GM21381 (cell line): ENCODE measurements around the gene CWC25.

ENCODE experiments used
- ATAC-seq: cut with Tn5 transposase; IDR thresholded peaks from one replicate; pipeline ENCODE4 v1.9.1; 2021; ENCODE audit warnings: mild to moderate bottlenecking, moderate library complexity; ENCODE audit not compliant: unreplicated experiment

Gene CWC25

DNA sequence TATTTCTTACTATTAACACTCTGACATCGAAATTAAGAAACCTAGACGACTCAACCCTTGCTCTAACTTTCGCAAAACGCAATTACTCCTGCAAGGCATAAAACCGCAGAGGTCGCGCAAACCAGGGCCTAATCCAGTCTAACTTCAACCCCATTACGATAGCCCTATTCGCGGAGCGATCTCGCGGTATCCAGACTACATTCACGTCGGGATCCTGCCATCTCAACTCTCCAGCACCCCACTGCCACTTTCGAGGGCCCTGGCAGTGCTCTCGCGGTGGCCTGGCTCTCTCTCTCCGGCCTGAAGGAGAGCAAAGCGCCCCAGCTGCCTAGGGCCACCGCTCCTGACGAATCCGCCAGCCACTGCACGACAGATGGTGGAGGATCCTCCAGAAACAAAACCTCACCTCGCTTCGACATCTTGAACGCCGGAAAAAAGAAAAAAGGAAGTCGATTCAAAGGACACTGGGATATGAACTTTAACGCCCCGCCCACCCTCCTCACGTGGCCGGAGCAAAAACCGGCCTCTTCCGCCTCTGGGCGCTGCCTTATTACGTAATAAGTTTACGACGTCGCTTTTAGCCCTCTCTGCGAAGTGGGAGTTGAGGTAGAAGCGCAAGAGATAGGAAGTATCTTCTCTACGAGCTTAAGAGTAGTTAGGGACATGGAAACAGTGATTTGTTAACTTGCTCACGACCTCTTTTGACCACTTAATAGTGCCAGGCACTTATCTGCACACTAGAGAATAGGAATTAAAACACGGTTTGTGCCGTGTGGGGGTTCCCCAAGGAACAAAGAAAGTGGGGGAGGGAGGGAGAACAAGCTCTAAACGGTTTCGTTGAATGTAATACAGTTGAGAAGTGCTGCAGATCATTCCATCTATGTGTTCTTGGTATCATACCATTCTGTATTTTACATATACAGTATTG is 28.4 kb upstream of the CWC25 start, which contains the start of gene RPL23:
TSS of gene RPL23 (minus strand) at position 430 of the 928 bp plus-strand sequence. CDS start at position 419, 11 bp downstream.
- ATAC-seq = peak; percentile 82

DNA sequence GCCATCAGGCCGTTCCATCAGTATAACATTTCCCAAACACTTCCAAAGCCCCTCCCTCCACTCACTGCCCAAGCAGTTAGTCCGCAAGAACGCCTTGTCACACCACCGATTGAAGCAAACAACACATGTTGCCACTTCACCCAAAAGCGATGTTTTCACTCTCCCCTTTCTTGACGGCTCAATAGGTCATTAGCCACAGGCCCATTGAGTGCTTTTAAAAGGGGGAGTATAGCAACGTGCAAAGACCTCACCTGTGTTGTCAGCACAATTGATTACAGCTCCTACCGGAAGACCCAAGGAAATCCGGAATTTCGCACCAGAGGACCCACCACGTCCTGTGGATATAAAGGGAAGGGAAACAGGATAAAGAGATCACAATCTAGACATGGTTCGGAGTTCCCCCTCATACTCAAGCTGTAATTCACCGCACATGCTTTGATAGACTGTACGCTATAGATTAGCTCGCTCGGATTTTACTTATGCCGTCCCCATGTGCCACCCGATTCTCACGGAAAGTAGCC is 27.7 kb upstream of the CWC25 start:
- ATAC-seq = no peak

DNA sequence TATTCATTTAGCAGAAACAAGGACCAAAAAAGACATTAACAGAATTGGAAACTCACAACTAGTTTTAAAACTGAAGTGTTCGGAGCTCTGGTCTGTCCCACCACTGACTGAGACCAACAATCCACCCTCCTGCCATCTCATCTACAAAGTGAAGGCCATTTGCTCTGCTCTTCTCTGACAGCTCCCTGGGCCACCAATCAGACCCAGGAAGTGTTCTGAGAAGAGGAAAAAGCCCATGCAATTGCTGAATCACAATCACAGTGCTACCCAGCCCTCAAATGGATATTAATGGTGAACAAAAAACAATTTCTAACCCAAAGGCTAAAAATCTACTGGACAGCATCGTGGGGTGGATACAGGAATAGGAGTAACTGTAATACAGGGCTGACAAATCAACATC is 26.3 kb upstream of the CWC25 start:
- no peak for ATAC-seq

DNA sequence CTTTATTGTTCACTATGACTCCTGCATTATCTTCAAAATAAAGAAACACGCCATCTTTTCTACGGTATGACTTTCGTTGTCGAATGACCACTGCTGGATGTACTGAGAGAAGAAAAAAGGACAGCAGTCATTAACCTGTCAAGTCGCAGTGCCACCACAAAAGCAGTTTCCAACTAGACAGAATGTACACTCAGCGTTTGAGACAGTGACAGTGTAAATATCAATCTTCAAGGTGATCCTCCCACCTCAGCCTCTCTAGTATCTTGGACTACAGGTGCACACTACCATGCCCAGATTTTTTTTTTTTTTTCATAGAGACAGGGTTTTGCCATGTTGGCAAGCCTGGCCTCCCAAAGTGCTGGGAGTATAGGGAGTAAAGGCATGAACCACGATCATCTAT is 25.3 kb upstream of the CWC25 start:
- no peak for ATAC-seq

DNA sequence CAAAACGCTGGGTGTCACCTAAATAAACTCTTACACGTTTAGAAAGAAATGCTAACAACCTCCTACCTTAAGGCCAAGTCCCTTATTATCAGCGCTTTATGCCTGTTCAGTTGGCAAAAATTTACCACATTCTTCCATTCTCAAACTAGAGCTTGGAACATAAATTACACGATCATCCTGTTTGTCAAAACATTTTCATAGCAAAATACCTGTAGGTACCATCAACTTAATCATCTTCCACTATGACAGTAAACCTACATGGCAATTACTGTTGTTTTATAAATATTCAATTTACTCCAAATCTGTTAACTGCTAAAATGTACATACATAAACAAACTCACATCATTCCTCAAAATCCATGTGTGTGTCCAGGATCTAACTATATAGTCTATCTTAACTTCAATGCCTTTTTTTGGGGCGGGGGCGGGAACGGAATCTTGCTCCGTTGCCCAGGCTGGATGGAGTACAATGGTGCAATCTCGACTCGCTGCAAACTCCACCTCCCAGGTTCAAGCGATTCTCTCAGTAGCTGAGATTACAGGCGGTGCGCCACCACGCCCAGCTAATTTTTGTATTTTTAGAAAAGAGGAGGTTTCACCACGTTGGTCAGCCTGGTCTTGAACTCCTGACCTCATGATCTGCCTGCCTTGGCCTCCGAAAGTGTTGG is 24.0 kb upstream of the CWC25 start:
- ATAC-seq = no peak

DNA sequence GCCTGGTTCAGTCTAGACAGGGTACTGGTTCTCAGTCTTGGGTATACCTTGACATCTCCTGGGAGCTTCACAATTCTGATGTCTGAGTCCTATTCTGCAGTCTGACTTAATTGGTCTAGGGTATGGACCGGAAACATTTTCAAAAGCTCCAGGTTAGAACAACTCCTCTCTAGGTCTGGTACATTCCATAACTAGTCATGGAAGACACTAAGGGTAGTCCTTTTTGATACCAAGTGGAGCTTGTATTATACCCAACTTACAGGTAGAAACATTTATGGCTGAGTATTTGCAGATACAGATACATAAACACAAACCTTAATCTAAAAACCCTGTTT is 23.4 kb upstream of the CWC25 start:
- ATAC-seq = no peak

DNA sequence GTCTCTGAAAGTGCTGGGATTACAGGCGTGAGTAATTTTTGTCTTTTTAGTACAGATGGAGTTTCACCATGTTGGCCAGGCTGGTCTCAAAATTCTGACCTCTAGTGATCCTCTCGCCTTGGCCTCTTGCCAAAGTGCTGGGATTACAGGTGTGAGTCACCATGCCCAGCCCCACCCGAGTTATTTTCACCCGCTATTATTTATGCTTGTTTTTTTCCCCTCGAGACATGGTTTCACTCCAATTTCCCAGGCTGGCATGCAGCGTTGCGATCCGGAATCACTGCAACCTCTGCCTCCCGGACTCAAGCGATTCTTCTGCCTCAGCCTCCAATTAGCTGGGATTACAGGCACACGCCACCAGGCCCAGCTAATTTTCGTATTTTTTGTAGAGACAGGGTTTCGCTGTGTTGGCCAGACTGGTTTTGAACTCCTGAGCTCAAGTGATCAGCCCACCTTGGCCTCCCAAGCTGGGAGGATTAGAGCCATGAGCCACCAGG is 19.2 kb upstream of the CWC25 start:
- no peak for ATAC-seq

DNA sequence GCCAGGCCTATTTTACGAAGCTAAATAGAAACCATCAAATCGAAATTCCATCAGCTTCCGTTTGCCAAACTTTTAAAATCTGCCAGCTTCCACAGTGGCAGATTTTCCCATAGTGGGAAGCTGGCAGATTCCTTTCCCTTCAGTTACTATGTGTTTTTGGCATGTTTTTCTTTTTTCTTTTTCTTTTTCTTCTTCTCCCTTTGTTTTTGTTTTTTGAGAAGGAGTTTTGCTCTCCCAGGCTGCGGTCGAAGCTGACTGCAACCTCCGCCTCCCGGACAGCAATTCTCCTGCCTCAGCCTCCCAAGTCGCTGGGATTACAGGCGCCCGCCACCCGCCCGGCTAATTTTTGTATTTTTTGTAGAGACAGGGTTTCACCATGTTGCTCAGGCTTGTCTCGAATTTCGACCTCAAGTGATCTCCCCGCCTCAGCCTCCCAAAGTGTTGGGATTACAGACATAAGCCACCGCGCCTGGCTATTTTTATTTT is 684 bp upstream of the CWC25 start:
- ATAC-seq = no peak

DNA sequence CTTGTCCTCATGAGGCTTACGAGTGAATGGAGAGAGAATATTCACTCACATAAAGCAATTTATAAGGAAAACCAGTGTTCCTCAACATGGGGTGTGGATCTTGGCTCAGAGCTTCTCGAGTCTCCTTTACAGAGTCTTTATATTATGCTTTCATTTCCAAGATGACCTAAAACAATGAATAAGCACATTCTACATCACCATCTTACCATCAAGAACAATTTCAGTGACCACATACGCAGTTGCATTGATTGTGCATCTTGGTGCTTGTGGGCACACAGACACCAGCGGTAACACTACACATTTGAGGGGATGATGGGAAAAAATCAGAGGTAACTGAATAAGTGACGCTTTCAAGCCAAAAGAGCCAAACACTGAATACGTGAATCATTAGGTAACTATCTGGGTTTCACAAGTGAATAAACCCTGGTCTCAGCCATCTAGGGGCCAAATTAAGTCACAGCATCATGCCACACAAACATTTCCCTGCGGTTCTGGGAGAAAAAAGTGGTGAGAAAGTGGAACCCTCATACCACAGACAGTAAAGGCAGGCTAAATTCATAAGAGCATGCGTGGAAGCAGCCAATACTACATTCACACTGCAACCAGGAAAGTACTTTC is 9.4 kb downstream of the CWC25 start:
- no peak for ATAC-seq

DNA sequence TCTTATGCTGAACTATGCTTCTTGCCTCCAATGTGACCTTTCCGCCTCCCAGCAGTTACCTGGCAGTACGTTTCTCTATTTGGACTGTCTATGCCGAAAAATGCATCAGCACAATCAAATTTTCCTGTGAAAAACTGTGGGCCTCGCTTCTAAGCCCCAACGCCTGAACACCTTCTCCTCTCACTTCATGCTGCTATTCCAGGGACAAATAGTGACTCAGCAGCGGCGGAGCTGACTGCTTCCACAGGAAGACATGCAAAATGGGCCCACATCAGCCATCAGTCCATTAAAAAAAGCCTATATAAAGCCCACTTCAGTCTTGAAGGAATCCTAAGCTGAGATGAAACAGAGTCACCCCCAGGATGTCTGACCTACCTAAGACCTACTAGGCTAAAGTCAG is 15.3 kb downstream of the CWC25 start:
- no peak for ATAC-seq

DNA sequence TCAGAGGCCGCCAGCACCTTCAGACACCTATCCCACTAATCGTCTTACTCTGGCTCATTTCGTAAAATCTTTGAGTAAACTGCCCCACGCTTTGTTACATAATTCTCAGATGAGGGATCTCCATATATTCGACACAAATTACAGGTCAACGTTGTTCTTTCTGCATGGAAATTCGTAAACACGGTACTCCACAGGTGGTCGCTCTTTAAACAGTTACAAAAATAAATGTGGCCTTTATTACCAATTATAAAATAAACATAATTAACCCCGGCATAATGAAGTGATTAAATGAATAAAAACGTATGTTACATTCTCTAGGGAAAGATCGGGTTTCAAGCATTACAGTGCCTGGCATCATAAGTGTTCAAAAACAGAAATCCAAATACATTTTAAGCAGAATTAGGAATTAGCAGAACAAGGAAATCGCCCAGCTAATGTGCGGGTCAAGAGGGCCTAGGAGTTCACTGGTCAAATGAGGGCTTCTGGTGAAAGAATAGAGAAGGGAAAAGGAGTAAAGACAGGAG is 24.8 kb downstream of the CWC25 start:
- ATAC-seq = no peak

DNA sequence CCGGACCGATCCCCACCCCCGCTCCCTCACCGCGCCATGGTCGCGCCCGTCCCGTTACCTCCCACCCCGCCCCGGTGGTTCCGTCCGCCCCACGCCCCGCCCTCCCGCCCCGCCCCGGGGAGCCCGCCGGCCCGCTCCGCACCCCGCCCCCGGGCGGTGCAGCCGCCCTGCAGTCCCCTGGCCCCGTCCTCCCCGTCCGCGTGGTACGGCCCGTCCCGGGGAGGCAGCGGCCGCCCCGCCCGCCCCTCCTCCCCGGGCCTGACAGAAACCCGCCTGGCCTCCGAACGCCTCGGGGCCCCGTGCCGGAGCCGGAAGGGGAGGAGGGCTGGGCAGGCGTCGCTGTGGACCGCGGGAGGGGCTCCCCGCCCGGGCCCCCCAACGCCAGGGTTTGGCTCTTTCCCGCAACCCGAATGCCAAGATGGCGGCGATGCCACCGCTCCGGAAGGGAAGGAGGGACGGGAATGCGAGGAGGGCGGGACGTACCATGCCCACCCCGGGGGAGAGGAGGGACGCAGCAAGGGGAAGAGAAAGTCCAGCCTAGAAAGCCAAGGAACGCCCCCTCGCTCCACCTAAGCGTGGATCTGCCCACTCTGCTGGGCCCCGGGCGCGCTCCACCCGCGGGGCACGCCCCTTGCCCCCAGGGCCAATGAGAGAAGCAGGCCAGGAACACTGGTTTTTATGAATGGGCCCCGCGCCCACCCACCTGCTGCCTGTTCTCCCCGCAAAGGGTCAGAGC is 25.5 kb downstream of the CWC25 start, which contains the start of gene PIP4K2B:
TSS of gene PIP4K2B (minus strand) at position 56 of the 736 bp plus-strand sequence. CDS start 132 bp downstream, outside the sequence.
- peak; percentile 81 for ATAC-seq

DNA sequence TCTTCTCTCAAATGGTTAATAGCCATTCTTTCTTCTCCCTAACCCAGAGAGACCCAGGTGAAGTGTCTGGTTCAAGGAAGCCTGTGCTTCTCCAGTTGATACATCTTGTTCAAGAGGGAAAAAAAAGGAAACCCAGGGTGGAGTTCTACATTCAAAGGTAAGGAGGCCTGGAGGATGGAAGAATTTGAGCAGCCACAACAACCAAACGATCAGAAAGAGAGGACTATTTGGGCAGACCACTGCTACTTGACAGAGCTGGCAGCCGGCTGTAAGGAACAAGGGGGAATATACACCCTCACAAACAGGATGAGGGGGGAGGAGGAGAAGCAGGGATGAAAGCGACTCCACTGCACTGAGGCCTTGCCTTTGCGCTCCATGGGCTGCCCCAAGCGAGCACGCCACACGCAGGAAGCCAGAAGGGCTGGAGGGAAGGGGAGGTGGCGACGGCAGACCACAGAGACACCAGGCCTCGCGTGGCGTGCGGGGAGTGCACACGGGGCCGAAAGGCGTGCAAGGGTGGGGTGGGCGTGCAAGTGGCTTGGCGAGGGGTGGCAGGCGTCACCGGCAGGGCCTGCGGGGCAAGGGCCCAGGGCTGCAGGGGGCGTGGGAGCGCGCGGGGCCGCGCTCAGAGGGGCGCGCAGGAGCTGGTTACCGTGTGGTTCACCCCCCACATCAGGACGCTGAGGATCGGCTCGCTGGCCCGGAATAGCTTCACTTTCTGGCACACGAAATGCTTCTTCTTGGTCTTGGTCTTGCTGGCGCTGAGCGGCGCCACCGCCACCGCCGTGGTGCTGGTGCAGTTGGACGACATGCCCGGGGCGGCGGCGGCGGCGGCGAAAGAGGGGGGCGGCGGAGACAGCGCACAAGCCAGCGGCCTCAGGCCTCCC is 26.3 kb downstream of the CWC25 start:
- ATAC-seq = peak; percentile 13

DNA sequence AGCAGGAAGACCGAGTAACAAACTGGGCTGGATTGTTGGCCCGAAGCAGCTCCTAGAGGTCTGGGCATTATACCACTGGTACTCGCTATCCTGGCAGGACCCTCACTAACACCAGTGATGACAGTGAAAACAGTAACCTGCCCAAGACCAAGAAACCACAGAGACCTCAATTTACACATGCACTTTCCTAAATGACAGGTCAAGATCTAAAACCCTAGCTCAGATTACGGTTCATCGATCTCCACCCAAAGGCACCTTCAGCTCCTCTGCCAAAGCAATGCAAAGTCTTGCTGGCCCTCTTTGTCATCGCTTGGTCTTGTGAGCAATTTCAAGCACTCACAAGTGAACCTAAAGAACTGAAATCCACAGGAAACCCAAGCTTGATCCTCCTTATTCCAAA is 27.3 kb downstream of the CWC25 start:
- ATAC-seq = no peak

DNA sequence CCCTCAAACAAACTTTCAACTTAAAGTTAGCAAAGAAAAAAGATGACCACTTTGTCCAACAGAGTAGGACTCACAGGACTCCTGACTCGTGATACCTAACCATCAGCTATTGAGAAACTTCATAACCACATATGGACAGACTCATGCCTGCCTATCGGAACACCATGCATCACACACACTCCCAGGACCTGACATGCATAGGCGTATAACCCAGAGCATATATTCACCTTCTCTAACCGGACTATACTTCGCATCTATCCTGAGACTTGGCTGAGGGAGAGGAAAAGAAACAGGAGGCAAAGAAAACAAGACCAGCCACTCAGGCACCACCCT is 28.0 kb downstream of the CWC25 start:
- no peak for ATAC-seq

DNA sequence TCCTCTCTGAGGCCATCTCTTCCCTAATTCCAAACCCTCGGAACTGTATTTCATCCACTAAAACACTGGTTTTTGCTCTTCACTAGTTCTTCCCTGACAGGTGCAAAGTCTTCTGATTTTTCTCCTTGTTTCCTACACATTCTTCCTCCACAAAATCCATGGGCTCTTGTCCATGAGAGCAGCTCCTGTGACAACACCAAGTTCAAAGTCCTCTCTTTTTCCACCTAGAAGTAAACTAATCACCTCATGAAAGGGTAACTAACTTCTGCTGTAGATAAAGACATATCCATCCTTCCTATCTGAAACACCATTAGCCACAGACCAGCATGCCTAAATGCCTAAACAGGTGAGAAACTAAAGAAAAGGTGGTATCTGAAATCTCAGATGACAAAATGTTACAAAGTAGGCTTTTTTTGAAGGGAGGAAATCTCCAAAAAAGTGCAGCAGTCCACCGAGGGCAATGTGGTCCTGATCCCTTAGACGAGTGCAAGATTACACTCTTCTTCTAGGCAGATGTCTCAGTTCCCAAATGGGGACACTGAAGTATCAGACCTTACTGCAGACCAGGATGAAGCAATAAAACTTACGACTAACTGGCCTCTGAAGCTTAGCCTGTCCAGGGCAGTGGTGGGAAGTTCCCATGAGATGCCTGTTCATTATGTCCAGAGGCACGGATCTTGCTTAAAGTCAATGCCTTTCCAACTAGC is 28.5 kb downstream of the CWC25 start:
- no peak for ATAC-seq

DNA sequence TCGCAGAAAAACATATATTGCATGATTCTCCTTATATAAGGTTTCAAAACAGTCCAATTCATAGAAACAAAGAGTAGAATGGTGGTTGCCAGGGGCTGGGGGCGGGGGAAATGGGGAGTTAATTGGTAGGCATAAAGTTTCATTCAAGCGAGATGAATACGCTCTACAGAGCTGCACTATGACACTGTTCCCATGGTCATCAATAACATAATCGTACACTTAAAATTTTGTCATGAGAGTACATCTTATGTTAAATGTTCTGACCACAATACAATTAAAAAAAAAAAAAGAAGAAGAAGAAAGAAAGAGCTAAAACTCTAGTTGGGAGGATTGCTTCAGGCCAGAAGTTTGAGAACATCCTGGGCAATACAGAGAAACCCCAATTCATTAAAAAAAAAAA is 30.9 kb downstream of the CWC25 start:
- no peak for ATAC-seq

DNA sequence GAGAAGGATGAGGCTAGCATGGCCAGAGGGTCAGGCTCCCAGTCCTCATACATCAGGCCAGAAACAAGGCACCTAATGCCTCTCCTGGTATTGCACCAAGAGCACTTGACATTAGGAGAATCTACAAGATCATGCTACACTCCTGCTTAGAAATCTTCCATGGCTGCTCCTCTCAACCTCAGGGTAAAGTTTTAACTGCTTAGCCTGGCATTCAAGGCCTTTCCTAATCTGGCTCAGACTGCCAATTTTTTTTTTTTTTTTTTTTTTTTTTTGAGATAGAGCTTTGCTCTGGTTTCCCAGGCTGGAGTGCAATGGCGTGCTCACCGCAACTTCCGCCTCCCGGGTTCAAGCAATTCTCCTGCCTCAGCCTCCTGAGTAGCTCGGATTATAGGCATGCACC is 34.0 kb downstream of the CWC25 start:
- ATAC-seq = no peak
